Stimulated activated CD4-positive, alpha-beta T cell treated with anti-CD3 and anti-CD28 coated beads, Interleukin-12 subunit alpha, Interleukin-12 subunit beta, amount 100 ng/mL, for 4 hours (primary cell): ENCODE data around the gene TRIM7.
"Not testable (repeated sequence)": the region's sequence is repeated elsewhere in the genome, so short reads cannot be mapped to it uniquely, and the experiment has no call there.

ENCODE experiments used
- DNase-seq: peaks from one replicate; pipeline ENCODE4 v3.0.0-alpha.2; 2020

Gene TRIM7

DNA sequence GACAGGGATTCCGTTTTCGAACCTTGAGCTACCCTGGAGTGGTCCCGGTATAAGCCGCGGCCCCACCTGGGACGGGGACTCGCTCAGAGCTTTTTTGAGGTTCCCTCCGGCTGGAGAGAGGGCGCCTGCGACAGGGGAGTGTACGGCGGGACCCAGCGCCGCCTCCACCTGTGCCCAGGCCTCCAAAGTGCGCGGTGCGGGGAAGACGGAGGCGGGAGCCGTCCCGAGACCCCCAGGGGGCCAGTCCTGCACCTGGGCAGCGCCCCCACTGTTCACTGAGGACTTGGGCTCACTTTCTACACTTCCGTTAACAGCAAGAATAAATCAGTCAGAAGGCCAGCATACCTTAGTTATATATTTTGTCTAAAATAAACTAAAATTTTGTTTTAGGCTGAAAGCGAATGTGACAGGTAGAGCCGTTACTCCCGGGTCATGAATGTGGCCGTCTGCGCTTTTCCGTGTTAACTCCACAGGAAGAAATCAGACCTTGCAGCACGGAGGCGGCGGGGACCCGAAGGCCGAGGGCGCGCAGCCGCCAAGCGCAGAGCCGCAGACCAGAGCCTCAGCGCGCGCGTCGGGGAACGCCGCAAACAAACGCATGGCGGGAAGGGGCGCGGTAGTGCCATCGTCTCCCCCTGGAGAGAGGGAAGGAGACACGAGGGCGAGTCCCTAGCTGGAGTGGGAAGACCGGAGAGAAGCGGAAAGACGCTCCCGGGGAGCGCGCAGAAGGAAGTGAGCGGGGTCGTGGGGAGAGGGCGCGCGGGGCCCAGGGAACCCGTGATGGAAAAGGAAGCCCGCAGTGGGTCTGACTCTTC, 14.1 kb downstream of the TRIM7 start:
- DNase-seq = peak; percentile 53

DNA sequence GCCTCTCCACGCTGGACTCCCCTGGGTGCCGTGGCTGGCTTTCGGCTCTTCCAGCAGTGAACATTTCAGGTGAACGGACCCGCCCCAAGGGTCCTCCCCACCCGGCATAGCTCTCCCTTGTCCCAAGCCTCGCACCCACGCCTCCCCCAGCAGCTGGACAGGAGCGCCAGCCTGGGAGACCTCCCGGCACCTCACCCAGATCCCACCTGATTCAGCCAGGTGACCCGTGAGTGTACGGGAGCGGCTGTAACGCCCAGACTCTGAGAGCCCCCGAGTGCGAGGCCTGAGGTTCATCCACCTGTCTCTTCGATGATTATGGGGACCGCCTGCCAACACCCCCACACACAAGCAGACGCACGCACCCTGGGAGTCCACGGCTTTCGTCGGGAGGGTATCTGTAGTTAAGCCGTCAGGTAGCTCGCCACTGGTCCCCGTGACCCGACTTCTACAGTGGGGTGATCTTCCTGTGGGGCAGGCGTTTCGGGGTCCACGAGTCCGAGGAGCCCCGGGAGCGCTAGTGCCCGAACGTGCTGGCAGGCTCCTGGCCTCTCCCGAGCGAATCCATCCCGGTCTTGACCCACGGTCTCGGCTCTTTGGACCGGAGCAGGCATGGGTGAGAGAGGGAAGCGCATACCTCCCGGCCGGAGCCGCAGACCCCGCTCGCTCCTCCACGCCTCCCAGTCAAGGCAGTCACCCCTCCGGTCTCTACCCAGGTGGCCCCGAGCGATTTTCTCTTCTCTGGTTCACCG, 14.9 kb downstream of the TRIM7 start:
- DNase-seq = peak; percentile 40

DNA sequence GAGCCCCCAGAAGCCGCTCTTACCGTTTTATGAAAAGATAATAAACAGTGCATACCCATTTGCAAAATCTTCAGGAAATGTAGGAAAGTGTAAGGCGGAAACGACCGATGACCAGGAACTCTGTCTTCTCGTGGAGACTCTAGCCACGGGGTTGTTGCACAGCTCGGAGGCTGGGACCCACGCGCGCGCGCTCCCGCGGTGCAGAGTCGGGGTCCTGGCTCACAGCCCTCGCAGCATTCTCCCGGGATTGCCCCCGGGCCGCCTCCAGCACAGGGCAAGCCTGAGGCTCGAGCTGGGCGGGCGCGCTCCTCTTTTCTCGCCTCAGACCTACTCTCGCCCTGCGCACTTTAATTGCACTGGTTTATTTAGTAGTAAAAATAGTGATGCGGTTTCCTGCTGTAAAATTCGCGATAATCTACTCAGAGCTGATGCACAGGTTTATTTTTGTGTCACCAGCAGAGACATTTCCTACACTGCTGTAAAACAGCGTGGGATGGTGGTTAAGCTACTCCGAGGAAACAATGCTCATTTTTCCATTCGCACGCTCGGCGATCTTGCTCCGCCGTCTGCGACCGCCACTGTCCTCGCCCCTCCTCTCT, 15.5 kb downstream of the TRIM7 start:
- peak; percentile 58 for DNase-seq

DNA sequence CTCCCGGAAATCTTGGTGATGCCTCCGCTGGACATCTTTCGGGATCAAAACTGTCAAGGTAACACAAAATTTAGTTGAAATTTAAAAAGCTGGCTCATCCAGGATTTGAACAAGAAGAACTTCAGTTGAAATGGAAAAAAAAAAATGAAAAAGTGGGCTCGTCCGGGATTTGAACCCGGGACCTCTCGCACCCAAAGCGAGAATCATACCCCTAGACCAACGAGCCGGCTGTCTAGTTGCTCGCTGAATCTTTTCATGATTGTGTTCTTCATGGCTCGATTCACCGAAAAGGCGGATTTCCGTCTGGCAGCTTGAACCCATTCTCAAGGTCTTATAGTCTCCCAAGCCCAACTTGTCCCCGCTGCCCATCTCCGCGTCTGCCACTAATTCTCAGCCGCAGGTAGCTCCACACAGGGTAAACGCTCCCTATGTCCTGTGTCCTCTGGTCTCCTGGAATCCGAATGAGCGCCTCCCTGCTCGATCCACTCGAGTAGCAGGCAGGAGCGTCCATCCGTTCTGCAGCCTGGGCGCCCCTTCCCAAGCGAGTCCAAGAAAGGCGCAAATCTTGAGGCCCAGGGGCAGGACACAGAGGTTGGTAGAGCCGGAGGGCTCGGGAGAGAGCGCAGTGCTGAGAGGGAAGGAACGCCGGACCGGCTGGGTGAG, 16.2 kb downstream of the TRIM7 start:
- peak; percentile 79 for DNase-seq

DNA sequence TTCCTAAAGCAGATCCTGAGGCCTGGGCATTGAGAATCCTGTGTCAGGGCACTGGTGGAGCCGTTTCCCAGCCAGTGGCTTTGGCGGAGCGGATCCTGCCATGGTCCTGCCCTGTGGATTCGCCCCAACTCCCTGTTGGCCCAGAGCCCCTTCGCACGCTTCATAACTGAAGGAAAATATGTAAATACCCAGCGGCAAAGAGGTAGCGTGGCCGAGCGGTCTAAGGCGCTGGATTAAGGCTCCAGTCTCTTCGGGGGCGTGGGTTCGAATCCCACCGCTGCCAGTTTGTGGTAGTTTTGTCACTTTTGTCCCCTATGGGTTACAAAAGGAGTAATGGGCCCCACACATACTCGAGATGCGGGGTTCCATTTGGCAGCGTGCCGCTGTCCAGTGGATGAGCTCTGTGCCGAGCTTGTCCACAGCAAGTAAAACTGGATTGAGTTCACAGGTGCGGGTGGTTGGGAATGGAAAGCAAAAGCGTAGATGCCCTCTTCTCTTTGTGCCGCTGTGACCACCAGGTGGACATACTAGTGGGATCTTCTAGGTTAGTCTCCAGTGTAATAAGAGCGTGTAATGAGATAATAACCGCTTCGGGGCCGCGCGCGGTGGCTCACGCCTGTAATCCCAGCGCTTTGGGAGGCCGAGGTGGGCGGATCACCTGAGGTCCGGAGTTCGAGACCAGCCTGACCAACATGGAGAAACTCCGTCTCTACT, 17.3 kb downstream of the TRIM7 start:
- DNase-seq = peak; percentile 69

DNA sequence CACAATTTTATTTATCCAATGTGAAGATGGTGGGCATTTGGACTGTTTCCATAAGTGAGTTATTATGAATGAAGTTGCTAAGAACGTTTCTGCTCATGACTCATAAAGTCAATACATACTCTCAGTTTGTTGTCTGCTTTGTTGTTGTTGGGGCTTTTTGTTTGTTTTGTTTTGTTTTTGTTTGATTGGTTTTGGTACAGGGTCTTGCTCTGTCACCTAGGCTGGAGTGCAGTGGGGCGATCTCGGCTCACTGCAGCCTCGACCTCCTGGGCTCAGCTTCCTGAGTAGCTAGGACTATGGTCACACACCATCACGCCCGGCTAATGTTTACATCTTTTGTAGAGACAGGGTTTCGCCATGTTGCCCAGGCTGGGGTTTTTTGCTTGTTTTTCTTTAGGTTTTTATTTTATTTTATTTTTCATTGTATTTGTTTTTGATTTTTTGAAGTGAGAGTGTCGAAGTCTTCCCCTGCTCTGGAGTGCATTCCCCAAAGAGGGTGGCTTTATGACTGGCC, 18.0 kb downstream of the TRIM7 start:
- no peak for DNase-seq

DNA sequence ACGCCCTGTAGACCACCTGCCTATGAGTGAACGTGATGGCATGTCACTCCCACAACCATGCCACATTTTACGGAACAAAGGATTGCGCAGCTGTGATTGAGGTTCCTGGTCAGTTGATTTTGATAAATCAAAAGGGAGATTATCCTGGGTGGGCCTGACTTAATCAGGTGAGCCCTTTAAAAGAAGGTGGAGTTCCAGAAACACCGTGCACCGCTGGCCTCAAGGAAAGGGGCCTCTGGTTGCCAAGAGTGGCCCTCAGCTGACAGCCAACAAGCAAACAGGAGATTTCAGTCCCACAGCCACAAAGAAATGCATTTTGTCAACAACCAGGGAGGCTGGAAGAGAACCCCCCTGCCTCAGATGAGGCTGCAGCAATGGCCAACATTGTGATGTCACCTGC, 19.0 kb downstream of the TRIM7 start:
- DNase-seq = no peak

DNA sequence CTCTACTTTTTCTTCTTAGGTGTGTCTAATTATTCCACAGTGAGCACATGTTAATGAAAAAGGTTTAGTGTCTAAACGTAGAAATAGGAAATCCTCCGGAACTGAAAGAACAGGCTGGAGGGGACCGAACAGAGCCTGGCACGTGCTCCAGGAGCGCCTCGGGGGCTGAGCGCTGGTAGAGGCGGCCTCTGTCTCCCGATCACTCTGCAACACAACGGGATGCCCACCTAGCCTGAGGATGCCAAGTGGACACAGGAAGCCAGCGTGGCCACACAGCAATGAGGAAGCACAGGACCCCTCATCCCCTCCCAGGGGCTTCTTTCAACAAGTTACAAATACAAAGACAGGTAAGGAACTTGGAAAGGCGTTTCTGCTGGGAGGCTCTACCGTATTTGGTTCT, 19.4 kb downstream of the TRIM7 start:
- DNase-seq = no peak

DNA sequence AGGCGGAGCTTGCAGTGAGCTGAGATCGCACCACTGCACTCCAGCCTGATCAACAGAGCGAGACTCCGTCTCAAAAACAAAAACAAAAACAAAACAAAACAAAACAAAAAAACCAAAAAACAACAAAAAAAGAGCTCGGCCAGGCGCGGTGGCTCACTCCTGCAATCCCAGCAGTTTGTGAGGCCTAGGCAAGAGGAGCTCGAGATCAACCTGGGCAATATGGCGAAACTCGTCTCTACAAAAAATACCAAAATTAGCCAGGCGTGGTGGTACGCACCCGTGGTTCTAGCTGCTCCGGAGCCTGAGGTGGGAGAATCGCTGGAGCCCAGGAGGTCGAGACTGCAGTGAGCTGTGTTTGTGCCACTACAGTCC, 20.2 kb downstream of the TRIM7 start:
- DNase-seq = no peak

DNA sequence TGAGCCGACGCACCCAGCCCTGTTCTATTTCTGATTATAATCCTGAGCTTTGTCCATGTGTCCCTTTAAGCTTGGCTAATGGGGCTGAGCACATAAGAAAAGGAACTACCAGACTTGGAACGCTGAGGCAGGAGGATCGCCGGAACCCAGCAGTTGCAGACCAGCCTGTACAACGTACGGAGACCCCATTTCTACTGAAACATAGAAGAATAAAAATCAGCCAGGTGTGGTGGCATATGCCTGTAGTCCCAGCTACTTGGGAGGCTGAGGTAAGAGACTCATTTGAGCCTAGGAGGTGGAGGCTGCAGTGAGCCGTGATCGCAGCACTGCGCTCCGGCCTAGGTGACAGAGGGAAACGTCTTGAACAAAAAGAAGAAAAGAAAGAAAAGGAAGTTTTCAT, 22.3 kb downstream of the TRIM7 start:
- DNase-seq = no peak

DNA sequence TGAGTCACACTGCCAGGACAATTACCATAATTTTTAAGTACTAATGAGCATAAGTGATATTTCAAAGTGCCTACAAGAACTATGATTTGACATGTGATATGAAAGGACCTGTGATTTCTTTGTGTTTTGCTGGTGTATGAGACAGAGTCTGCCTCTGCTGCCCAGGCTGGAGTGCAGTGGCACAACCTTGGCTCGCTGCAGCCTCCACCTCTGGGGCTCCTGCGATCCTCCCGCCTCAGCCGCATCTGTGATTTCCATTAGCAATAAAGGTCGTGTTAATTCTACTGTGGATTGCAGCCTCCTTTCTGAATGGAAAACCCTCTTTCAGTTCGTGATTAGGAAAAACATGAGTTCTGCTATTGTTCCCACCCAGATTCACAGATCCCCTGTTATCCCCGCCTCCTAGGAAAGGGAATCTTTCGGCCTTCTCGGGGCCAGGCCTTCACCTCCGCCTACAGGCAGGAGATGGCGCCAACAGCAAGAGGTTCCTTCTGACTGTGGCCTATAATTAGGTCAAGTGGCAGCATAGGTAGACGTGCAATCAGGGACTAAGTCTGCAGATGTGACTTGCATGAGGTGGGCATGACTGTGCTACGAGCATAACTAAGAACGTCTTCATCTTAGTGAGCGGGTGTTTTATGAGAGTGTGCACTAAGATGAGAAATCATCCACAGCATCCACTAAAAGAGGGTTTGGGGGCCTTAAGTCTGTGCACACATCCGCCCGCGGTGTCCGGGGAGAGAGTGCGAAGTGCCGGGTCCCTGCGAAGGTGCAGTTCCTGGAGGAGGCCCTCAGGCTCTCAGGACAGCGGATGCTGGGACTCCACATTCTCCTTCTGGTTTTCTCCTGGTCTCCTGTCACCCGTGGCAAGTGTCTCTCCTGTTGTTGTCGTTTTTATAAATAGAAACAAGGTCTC, 23.1 kb downstream of the TRIM7 start:
- DNase-seq = no peak

DNA sequence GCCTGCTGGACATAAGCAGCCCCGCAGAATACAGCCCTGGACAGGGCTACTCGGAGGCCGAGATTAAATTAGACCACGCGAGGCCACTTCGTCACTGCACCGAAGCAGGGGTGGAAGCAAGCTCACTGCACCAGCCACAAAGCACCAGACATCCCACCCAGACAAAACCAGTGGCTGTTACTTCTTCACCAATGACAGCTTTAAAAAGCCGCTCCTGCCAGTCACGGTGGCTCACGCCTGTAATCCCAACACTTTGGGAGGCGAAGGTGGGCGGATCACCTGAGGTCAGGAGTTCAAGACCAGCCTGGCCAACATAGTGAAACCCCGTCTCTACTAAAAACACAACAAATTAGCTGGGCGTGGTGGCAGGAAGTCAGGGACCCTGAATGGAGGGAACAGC, 27.4 kb downstream of the TRIM7 start:
- not testable (repeated sequence) for DNase-seq

DNA sequence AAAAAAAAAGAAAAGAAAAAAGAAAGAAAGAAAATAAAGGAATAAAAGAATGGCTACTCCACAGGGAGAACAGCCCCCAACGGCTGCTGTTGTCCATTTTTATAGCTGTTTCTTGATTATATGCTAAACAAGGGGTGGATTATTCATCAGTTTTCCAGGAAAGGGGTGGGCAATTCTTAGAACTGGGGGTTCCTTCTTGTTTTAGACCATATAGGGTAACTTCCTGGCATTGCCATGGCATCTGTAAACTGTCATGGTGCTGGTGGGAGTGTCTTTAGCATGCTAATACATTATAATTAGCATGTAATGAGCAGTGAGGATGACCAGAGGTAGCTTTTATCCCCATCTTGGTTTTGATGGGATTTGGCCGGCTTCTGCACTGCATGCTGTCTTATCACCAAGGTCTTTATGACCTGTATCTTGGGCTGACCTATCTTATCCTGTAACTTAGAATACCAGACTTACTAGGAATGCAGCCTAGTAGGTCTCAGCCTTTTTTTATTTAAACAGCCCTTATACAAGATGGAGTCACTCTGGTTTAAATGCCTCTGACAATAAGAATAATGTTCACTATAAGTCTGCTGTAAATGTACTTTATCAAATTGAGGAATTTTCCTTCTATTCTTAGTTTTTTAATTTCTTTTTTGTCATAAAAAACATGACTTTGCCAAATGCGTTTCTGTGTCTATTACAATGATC, 28.6 kb downstream of the TRIM7 start:
- DNase-seq = no peak

DNA sequence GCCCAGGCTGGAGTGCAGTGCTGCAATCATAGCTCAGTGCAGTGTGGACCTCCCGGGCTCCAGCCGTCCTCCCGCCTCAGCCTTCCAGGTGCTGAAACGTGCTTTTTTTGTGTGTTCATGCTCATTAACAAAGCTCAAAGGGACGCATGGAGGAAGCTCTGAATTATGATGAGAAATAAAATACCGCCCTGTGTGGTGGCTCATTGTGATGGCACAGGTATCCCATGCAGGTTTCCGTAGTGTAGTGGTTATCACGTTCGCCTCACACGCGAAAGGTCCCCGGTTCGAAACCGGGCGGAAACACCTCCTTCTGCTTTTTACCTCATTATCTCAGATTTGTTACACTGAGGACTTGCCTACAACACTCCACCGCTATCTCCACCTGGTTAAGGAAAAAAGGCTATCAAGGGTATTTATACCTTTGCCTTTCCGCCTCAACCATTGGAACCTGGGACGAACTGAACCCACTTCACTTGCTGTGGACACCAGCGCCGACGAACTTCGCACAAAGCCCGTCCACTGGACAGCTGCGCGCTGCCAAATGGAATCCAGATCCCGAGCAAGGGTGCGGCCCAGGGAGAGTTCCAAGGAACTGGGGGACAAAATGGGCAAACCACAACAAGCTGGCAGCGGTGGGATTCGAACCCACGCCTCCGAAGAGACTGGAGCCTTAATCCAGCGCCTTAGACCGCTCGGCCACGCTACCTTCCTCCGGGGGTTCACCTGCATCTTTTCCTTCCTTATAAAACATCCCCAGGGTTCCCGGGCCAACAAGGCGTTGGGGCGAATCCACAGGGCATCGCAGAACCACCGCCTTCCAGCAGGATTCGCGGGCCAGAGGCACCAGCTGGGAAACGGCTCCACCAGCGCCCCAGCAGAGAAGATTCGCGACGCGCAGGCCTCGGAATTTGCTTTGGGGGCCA, 31.3 kb downstream of the TRIM7 start:
- DNase-seq = peak; percentile 76

DNA sequence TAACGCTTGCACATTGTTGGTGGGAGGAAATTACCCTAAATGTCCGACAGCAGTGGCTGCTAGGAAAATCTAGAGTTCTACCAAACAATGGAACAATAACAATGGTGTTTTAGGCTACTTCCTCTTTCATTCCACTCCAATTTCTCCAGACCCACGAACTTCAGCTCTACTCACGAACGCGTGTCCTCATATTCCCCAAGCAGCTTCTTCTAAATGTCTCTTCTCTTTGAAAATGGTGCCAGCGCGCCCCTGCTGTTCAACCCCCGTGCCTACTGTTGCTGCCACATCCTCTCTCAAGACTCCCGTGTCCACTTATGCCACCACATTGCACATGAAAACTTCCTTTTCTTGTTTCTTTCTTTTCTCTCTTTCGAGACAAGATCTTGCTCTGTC, 32.0 kb downstream of the TRIM7 start:
- no peak for DNase-seq

DNA sequence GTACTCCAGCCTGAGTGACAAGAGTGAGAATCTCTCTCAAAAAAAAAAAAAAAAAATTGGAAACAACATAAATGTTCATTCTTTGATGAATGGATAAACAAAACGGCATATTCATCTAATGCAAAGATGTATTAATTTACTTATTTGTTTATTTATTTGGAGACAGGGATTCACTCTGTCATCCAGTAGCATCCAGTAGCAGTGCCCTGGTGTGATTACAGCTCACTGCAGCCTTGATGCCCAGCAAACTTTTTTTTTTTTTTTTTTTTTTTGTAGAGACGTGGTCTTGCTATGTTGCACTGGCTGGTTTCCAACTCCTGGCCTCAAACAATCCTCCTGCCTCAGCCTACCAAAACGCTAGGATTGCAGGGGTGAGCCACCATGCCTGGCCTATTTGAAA, 33.2 kb downstream of the TRIM7 start:
- DNase-seq = no peak

DNA sequence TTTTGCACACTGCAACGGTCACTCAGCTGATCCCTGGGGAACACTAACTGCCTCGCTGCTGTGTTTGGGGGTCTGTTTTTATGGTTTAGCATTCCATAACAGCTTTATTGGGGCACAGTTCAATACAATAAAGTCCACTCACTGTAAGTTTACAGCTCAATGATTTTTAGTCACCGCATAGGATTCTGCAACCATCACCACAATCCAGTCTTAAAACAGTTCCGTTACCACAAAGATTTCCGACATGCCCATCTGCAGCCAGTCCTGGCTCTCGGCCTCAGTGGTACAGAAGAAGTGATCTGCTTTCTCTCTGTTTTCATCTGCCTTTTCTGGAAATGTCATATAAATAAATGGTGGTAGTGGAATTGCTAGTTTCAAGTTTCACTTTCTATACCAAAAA, 34.0 kb downstream of the TRIM7 start:
- DNase-seq = no peak

DNA sequence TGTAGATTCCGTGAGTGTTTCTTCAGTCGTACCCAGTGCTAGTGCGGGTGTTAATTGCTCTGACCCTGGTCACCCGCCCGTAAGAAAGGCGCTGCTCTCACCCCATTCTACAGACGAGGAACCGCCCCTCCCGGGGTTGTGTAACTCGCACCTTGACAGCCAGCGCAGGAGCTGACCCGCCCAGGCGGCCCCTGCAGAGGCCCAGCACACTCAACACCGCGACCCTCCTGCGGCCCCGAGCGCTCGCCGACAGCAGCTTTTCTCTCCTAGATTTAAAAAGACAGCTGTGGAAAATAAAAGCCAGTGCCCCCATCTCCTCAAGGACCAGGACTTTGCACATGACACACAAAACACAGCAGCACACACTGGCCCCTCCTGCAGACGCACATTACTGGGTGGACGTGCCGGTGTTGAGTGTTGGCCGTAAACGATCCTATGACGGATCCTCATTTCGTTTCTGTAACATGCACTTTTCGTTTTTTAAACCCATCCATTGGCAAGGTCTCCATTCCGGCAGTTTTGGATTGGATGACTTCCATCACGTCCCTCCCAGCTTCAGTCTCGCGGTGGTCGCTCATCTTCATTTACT, 34.7 kb downstream of the TRIM7 start:
- DNase-seq = no peak
